Colonic mucosa (tissue), 4 donors: ENCODE measurements around the gene LDLRAD1. TPM values are rescaled to one million over a fixed set of nuclear protein-coding genes. Genes with fewer than 3 reads are reported as not detected.
"Not testable (repeated sequence)": the region's sequence is repeated elsewhere in the genome, so short reads cannot be mapped to it uniquely, and the experiment has no call there.

Experiments
- DNase-seq: peaks from one replicate; pipeline ENCODE4 v3.0.0-alpha.2; 2020
- H3K27ac ChIP-seq: fragments of 200-600 bp; one replicate; pipeline ENCODE4 v1.8.0; 2021
- H3K27me3 ChIP-seq: fragments of 200-600 bp; one replicate; pipeline ENCODE4 v1.8.0; 2021
- H3K36me3 ChIP-seq: fragments of 200-600 bp; one replicate; pipeline ENCODE4 v1.8.0; 2021
- H3K4me1 ChIP-seq: fragments of 200-600 bp; one replicate; pipeline ENCODE4 v1.8.0; 2021; ENCODE audit warnings: mild to moderate bottlenecking
- H3K4me3 ChIP-seq: fragments of 200-600 bp; one replicate; pipeline ENCODE4 v1.8.0; 2021
- H3K9ac ChIP-seq, 2 donors: one replicate each; pipeline ENCODE4 v1.7.0; 2013; ENCODE audit warnings: control low read depth in 2 of 2, low read depth in 2 of 2, low read length in 2 of 2
- H3K9me3 ChIP-seq: fragments of 200-600 bp; one replicate; pipeline ENCODE4 v1.8.0; 2021
- intact Hi-C: fragments of 100-400 bp; cut with DNase I; formaldehyde crosslinking; loops from one replicate; pipeline ENCODE4 v1.14.1; 2022
- total RNA-seq, 2 donors: library from RNA; stranded (reverse); fragmentation: NEBNext Ultra II Directional in 1 of 2; extraction: Animal tissue kit (Norgen Biotek cat#: 25700) in 1 of 2; gene quantifications; one replicate each; pipeline ENCODE4 v1.2.1, GENCODE V29; 2021
- TF ChIP-seq, protein P1 (sequence below): fragments of 200-600 bp; IDR thresholded peaks from one replicate; pipeline ENCODE4 v1.8.0; 2022; ENCODE audit warnings: antibody characterized with exemption, mild to moderate bottlenecking
- donor health status: healthy.
- donor health status: DM: no; HTN: no; CAD: no.
- donor health status: DM: no; HTN: no; CAD: no.

Gene LDLRAD1
- total RNA-seq, 2 donors from 2014 or later = 0.24 TPM; not detected in 1

DNA sequence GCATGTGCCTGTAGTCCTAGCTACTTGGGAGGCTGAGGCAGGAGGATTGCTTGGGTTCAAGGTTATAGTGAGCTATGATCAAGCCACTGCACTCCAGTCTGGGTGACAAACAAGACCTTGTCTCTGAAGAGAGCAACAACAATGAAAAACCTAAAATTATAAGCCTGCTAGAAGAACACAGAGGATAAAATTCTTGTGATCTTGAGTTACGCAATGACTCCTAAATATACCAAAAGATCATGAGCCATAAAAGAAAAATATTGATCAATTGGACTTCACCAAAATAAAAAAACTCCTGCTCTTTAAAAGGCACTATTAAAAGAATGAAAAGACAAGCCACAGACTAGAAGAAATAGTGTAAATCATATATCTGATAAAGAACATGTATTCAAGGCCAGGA lies 22.3 kb downstream of the LDLRAD1 start:
- intact Hi-C loops = no loop called here
- Histone ChIP-seq H3K4me3 (no peak overlapping the region), H3K27ac (no peak overlapping the region), H3K27me3 (no peaks in the 10 kb centered on the region), H3K36me3 (no peaks in the 10 kb centered on the region), H3K4me1 (no peaks in the 10 kb centered on the region), H3K9ac (no peak overlapping the region), H3K9me3 (no peaks in the 10 kb centered on the region)
- no peak for DNase-seq
- TF ChIP-seq, protein P1, sequence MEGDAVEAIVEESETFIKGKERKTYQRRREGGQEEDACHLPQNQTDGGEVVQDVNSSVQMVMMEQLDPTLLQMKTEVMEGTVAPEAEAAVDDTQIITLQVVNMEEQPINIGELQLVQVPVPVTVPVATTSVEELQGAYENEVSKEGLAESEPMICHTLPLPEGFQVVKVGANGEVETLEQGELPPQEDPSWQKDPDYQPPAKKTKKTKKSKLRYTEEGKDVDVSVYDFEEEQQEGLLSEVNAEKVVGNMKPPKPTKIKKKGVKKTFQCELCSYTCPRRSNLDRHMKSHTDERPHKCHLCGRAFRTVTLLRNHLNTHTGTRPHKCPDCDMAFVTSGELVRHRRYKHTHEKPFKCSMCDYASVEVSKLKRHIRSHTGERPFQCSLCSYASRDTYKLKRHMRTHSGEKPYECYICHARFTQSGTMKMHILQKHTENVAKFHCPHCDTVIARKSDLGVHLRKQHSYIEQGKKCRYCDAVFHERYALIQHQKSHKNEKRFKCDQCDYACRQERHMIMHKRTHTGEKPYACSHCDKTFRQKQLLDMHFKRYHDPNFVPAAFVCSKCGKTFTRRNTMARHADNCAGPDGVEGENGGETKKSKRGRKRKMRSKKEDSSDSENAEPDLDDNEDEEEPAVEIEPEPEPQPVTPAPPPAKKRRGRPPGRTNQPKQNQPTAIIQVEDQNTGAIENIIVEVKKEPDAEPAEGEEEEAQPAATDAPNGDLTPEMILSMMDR = no peak

DNA sequence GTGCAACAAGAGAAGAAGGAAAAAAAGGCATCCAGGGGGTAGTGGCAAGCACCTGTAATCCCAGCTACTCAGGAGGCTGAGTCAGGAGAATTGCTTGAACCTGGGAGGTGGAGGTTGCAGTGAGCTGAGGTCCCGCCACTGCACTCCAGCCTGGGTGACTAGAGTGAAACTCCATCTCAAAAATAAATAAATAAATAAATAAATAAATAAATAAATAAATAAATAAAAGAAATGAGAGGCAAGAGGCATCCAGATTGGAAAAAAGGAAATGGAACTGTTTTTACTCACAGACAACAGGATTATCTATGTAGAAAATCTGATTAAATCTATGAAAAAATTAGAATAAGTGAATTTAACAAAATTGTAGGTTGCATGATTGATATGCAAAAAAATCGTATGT lies 23.5 kb downstream of the LDLRAD1 start:
- H3K27me3 ChIP-seq, intact Hi-C loops, DNase-seq, H3K27ac ChIP-seq, H3K4me3 ChIP-seq, H3K36me3 ChIP-seq, H3K9me3 ChIP-seq, H3K9ac ChIP-seq, H3K4me1 ChIP-seq: not testable (repeated sequence)

DNA sequence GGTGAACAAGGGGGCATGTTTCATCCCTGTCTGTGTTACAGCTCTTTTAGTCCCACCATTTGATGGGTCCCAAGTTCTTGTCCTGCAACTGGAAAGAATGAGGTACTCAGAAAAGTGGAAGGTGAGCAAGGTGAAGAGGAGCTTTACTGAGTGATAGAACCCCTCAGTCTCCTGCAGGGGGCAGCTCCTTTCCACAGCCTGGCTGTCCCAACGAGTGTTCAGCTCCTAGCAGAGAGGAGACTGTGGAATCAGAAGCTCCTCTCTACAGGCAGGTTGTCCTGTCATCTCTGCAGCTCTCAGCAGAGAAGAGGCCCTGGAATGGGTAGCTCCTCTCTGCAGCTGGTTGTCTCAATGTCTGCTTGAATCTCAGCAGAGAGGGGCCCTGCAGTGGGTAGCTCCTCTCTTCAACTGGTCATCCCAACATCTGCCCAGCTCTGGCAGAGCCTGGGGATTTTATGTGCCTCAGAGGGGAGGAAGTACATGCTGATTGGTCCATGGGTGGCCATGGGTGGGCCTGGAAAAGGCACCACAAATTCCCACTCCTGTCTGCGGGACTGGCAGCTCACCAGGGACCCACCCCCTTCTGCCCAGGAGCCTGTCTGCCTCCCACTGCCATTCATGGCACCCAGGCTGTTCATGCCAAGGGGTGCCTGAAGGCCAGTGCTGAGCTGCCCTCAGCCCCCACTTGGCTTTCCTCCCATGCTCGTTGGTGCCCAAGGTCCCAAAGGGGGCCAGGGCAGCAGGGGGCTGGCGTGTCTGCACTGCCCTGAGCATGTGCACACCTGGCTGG lies 25.7 kb downstream of the LDLRAD1 start:
- intact Hi-C loops = no loop called here
- no peaks in the 10 kb centered on the region for H3K36me3 ChIP-seq
- H3K9ac ChIP-seq = no peak overlapping the region
- H3K4me1 ChIP-seq = no peaks in the 10 kb centered on the region
- H3K4me3 ChIP-seq = no peak overlapping the region
- H3K27me3 ChIP-seq = no peaks in the 10 kb centered on the region
- no peaks in the 10 kb centered on the region for H3K9me3 ChIP-seq
- TF ChIP-seq, protein P1 = no peak
- no peak for DNase-seq
- no peak overlapping the region for H3K27ac ChIP-seq

DNA sequence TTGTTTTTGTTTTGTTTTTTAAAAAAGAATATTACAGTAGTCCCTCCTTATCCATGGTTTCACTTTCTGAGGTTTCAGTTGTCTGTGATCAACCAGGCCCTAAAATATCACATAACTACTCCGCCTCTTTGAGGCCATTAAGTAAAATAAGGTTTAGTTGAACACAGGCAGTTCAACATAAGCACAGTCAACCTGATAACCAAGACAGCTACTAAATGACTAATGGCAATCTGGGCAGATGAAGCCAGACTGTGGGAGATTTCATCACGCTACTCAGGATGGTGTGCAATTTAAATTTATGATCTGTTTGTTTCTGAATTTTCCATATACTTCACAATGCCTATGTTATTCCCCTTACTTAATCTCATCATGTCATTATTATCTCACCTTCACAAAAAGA lies 30.1 kb downstream of the LDLRAD1 start:
- no peak for DNase-seq
- TF ChIP-seq, protein P1 = no peak
- H3K9me3 ChIP-seq = no peaks in the 10 kb centered on the region
- H3K27me3 ChIP-seq = no peaks in the 10 kb centered on the region
- no peak overlapping the region for H3K4me3 ChIP-seq
- no peak overlapping the region for H3K27ac ChIP-seq
- no peak overlapping the region for H3K9ac ChIP-seq
- intact Hi-C loops = no loop called here
- no peaks in the 10 kb centered on the region for H3K4me1 ChIP-seq
- no peaks in the 10 kb centered on the region for H3K36me3 ChIP-seq

DNA sequence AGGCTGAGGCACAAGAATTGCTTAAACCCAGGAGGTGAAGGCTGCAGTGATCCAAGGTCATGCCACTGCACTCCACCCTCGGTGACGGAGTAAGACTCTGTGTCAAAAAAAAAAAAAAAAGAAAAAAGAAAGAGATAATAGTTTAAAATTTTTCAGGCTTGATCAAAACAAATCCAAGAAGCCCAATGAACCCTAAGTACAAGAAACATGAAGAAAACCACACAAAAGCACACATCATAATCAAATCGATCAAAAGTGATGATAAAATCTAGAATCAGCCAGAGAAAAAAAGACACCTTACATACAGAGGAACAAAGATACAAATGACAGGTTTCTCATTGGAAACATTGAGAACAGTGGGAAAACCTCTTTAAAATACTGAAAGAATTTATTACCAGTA lies 31.5 kb downstream of the LDLRAD1 start:
- no peak for DNase-seq
- no peaks in the 10 kb centered on the region for H3K27me3 ChIP-seq

DNA sequence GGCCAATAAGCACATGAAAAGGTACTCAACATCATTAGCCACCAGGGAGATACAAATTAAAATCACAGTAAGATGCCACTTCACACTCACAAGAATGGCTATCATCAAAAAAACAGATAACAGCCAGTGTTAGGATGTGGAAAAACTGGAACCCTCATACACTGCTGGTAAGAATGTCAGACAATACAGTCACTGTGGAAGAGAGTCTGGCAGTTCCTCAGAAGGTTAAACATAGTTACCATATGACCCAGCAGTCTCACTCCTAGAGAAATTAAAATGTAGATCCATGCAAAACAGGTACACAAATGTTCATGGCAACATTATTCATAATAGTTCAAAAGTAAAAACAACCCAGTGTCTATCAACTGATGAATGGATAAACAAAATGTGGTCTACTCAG lies 33.3 kb downstream of the LDLRAD1 start:
- TF ChIP-seq, protein P1 = no peak
- intact Hi-C loops = no loop called here
- DNase-seq = no peak
- Histone ChIP-seq H3K4me3 (no peak overlapping the region), H3K9me3 (no peaks in the 10 kb centered on the region), H3K27ac (no peak overlapping the region), H3K27me3 (no peaks in the 10 kb centered on the region), H3K4me1 (no peaks in the 10 kb centered on the region), H3K36me3 (no peaks in the 10 kb centered on the region), H3K9ac (no peak overlapping the region)

More for the DNA sequence above, 31.5 kb downstream of the LDLRAD1 start:
- intact Hi-C loops = no loop called here
- H3K4me3 ChIP-seq = no peak overlapping the region
- TF ChIP-seq, protein P1 = no peak
- H3K27ac ChIP-seq = no peak overlapping the region
- no peaks in the 10 kb centered on the region for H3K9me3 ChIP-seq
- H3K36me3 ChIP-seq = no peaks in the 10 kb centered on the region
- H3K9ac ChIP-seq = no peak overlapping the region
- H3K4me1 ChIP-seq = no peaks in the 10 kb centered on the region
